Tibial nerve (tissue), 4 donors: Measurements from ENCODE around the gene NSFL1C.

Source experiments
- CTCF ChIP-seq, 5 experiments: fragments of 200-600 bp in 3 of 5; fragments of 450-650 bp in 2 of 5; sonication (generic) in 3 of 5; IDR thresholded peaks; one replicate each; pipeline ENCODE4 v1.5.1; 2016 to 2019; ENCODE audit warnings: antibody characterized with exemption in 5 of 5, mild to moderate bottlenecking in 3 of 5, moderate library complexity in 2 of 5
- EP300 ChIP-seq, 2 donors: sonication (generic); formaldehyde crosslinking; IDR thresholded peaks; one replicate each; pipeline ENCODE4 v1.6.1; 2017; ENCODE audit warnings: antibody characterized with exemption in 2 of 2, mild to moderate bottlenecking in 1 of 2
- POLR2A ChIP-seq, 2 donors: fragments of 450-650 bp; IDR thresholded peaks; one replicate each; pipeline ENCODE4 v1.6.1; 2017; ENCODE audit warnings: antibody characterized with exemption in 2 of 2, mild to moderate bottlenecking in 2 of 2, moderate library complexity in 2 of 2

- no peak for TF ChIP-seq POLR2A (IDR thresholded peaks at IDR 0.05)
- TF ChIP-seq CTCF (IDR thresholded peaks at IDR 0.05), result no peak
- TF ChIP-seq EP300 (IDR thresholded peaks at IDR 0.05), result no peak
These were observed 23.6 kb downstream of the NSFL1C start for GRCh38 chr20:1443085-1443484.
